CD4-positive, alpha-beta T cell treated with Interleukin-2 at 100 ng/mL for 4 hours (primary cell): ENCODE results near the gene SPDYE3.
"Not testable (repeated sequence)": the region's sequence is repeated elsewhere in the genome, so short reads cannot be mapped to it uniquely, and the experiment has no call there.

Source experiments
- DNase-seq: peaks from one replicate; pipeline ENCODE4 v3.0.0-alpha.2; 2020; ENCODE audit warnings: low spot score

SPDYE3 gene

DNA sequence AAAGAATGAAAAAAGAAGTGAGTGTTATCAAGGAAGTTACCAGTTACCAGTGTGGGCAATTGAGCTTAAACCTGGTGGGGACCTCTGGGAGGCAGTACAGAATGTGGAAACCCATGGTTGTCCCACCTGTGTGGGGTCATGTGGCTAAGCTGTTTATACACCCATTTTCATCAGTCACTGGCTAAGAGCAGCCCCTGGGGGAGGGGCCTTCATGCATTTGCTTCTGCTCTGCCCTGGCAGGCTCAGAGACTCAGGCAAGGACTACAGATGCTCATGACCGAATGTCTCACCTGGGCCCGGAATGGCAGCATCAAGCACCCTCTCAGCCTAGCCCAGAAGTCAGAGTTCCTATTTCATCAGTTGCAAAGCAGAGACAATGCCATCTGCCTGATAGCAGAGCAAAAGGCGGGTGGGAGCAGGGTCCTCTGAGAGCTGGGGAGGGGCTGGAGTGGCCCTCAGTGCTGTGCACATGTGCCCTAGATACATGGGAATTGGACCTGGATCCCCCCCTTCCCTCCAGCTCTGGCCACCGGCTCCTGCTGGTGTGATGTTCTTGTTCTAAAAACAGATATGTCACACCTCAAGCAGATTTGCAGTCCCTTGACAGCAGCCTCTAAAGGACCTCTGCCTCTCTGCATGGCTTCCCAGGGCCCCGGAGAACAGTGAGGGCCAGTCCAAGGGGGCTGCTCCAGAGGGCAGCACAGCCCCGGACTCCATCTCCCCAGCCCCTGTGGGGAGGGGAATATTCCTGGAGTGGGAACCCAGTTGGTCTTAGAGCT, 20.1 kb upstream of the SPDYE3 start:
- not testable (repeated sequence) for DNase-seq

GRCh38 chr7:100288258-100288657, 19.2 kb upstream of the SPDYE3 start:
- DNase-seq, result not testable (repeated sequence)

GRCh38 chr7:100292162-100292561, 15.3 kb upstream of the SPDYE3 start:
- DNase-seq, result not testable (repeated sequence)

- DNase-seq, result not testable (repeated sequence)
Measured at GRCh38 chr7:100295269-100295668, 12.2 kb upstream of the SPDYE3 start.

DNA sequence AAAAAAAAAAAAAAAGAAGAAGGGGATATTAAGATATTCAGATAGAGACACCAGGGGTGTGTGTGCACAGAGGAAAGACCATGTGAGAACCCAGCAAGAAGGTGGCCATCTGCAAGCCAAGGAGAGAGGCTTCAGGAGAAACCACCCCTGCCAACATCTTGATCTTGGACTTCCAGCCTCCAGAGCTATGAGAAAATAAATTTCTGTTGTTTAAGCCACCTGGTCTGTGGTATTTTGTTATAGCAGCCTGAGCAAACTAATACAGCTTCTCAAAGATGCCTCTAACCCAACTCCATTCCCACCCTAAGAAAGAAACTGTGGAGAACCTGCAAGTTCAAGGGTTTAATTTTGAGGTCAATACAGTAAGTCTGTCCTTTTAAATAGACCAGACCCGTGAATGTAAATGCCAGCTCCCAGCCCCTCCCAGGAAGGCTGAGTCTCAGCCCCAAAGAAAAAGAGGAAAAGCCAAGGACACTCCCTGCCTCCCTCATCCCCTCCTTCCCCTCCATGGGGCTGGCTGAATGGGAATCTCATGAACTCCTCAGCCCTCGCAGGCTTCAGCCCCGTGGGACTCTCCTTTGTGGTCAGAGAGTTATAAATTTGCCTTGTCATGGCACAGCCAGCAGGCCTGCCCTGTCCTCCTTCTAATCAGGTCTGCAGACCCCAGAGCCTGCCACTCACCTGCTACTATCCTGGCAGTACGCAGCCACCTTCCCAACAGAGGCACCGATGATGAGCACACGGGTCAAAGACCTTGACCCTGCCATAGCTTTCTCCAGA, 9.5 kb upstream of the SPDYE3 start:
- DNase-seq, result not testable (repeated sequence)

- not testable (repeated sequence) for DNase-seq
Measured at GRCh38 chr7:100298632-100298895, 8.9 kb upstream of the SPDYE3 start.

GRCh38 chr7:100304526-100304925, 3.0 kb upstream of the SPDYE3 start:
- DNase-seq, result not testable (repeated sequence)

- DNase-seq, result not testable (repeated sequence)
Measured at GRCh38 chr7:100318329-100318728, 10.8 kb downstream of the SPDYE3 start.

GRCh38 chr7:100321648-100322047, 14.1 kb downstream of the SPDYE3 start:
- DNase-seq, result not testable (repeated sequence)

GRCh38 chr7:100324194-100324593, 16.7 kb downstream of the SPDYE3 start:
- DNase-seq, result not testable (repeated sequence)

GRCh38 chr7:100325671-100326070, 18.2 kb downstream of the SPDYE3 start:
- DNase-seq, result not testable (repeated sequence)

- not testable (repeated sequence) for DNase-seq
Measured at GRCh38 chr7:100326914-100327313, 19.4 kb downstream of the SPDYE3 start.

- DNase-seq, result peak; percentile 86
Measured at GRCh38 chr7:100335566-100336466, 28.3 kb downstream of the SPDYE3 start.

DNA sequence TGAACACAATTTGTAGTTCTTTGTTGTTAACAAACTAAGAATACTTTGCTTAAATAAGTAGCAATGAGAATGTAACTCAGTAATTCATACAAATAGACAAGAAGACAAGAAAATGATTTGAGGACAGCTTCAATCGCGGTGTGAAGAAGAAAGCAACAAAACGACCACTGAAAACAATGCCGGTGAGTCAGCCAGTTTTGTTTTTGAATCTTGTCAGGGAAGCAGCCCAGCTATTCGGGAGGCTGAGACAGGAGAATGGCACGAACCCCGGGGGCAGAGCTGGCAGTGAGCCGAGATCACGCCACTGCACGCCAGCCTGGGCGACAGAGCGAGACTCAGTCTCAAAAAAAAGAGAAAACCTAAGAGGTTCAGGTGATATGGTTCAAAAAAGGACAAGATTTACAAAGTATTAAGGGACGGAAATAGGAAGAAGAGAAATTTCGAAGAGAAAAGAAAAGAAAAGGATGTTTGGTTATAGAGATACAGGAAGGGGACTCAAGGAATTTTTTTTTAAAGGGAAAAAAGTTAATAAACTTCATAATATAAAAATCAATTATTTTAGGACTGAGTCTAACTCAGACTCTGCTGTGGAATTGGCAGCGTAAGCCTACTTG, 30.7 kb downstream of the SPDYE3 start:
- not testable (repeated sequence) for DNase-seq

- DNase-seq, result not testable (repeated sequence)
Measured at GRCh38 chr7:100341286-100341685, 33.8 kb downstream of the SPDYE3 start.

DNA sequence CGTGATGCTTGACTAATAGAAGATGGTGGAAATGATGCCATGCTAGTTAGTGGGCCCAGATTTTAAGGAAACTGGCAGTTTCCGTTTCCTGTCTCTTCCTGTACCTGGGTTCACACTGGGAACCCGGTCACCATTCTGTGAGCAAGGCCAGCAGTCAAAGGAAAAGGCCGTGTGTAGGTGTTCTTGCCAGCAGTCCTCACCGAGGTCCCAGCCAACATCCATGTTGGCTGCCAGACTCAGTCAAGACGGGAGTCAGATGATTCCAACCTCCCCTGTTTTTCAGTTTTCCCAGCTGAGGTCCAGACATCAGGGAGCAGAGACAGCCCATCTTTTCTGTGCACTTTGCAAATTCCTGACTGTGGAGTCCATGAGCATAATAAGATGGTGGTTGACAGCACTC, 35.3 kb downstream of the SPDYE3 start:
- no peak for DNase-seq

DNA sequence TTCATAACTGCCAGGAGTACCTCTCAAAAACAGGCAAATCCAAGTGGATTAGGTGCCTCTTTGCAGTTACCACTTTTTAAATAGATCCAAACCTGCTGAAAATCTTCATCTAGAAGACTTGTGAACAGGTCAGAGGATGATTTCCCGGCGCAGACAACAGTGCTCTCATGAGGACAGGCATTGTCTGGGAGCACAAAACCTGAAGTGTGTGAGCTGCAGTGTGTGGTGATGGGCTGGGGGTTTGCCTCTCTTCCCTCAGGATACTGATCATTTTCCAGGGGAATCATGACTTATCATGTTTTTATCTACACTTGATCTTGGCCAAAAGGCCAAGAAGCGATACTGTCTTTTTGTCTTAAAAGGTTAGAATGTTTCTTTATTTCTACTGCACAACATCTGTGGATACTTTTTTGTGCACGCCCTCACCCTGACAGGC, 36.6 kb downstream of the SPDYE3 start:
- not testable (repeated sequence) for DNase-seq

GRCh38 chr7:100344560-100345287, 37.2 kb downstream of the SPDYE3 start:
- peak; percentile 95 for DNase-seq

GRCh38 chr7:100345288-100345672, 37.8 kb downstream of the SPDYE3 start:
- DNase-seq, result peak; percentile 72

GRCh38 chr7:100346921-100347320, 39.4 kb downstream of the SPDYE3 start:
- DNase-seq, result no peak

DNA sequence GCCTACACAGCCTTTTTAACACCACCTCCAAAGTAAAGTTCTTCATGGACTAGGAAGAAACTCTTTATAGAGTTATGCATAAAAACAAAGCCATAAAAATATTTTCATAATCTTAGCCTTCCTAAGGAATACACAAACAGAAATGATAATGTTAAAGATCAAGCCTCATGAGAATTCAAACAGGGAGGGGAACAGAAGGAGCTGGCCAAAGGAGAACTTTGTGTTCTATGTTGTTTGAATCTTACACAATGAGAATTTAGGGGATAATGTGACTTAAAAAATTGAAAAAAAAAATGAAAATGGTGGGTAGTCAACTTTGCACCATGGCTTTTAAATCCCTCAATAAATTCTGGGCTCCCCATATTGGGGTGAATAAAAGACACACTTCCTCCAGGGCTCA, 41.3 kb downstream of the SPDYE3 start:
- no peak for DNase-seq
